ENCODE measurements around the gene DIP2C.

DIP2C gene

DNA sequence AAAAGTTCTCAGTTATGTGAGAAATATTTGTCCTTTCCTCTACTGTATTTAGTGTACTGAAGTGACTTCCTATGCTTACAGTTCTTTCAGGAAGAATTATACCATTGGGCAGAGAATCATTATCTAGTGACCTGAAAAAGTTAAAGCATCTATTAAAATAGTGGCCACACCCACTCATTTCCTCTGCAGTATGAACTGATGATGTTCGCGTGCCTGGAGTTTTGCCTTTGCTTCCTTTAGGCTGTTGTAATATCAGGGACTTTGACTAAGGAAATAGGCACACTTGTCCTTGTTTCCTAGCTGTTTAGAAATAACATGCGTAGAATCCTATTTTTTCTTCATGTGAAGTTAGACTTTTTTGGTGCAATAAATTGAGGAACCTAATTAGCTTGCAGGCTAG lies 453.6 kb downstream of the DIP2C start:
- no peak for DNase-seq

DNA sequence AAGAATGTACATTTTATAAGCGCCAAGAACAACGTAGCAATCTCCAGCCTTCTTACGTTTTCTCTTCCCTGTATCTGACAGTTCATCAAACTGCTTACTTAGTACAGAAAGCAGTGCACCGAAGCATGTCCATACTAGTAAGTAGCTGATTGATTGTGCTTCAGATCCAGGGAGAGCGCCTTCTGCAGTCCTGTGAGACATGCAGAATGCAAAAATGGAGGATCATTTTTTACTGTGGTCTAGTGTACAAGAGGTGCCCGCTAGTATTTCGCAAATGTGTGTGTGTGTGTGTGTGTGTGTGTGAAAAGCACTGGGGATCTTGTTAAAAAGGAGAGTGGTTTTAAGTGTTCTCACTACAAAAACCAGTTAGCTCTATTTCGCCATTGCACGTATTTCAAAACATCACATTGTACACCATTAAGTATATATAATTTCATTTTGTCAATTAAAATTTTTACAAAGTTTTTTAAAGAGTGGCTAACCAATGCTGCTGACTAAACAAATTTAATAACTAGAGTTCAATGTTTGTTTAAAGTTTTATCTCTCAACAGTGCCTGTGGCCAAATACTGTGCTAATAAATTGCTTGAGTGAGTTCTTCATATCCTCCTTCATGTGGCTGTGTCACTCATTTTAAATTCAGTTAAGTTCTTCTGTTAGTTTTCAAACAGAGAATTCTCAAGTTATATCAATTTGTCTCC lies 454.6 kb downstream of the DIP2C start:
- DNase-seq: no peak

DNA sequence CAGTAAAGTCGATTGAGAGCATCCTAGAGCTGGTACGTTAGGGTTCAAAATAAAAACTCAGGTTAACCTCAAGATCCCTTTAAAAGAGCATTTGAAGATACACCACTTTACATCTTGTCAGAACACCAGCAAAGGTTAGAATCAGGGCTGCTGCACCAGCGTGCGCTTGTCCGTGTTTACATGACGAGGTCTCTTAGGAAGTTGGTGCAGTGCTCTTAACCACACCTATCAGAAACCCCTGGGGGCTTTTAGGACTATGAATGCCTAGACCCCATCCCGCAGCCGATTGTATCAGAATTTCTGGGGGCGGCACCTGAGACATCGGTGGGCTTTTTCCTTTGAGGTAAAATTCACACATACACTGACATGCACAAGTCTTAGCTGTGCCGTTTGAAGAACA lies 456.6 kb downstream of the DIP2C start:
- no peak for DNase-seq

DNA sequence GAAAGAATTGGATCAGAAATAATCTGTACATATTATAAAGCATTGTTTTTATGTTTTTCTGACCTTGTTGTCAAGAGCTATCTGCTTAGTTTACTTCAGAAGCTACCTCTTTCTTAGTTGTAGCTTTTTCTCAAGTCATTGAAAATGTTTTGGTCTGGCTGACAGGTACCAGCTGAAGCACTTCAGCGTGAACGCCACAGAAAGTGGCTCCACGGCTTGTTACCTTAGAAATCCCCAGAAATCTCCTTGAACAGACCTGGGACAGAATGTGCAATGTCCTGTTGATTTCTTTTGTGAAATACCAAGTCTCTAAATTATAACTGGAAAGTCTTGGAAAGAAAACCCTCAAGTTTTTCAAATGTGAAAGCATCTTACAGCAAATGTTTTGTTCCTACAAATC lies 457.4 kb downstream of the DIP2C start:
- DNase-seq: no peak

DNA sequence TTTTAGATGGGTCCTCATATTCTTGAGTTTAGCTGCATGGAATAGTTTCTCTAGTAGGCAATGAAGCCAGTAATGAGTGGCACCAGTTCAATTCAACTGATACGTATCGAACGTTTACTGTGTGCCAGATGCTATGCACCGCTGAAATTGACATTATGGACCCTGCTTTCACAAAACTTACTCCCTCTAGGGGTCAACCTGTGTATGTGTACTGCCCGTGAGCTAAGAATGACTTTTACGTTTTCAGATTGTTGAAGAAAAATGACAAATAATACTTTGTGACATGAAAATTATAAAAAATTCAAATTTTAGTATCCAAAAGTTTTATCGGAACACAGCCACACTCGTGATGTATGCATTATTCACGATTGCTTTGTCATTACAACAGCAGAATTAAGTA lies 458.7 kb downstream of the DIP2C start:
- no peak for DNase-seq

DNA sequence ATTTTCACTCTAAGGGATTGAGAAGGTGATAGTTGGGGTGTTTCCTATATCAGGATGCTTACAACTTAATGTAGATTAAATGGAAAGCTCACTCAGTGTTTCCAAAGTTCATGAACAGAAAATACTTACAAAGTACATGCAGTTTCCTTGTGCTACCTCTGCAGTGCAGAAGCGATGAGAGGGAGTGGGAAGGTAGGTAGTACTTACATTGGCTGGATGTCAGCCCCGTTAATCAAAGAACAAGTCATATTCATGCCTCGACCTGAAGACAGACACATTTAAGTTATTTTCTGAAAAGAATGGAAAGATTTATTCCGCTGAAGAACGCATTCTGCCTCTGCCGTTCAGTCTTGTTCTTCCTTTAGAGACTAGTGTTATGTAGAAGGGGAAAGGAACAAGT lies 461.1 kb downstream of the DIP2C start:
- DNase-seq: no peak

DNA sequence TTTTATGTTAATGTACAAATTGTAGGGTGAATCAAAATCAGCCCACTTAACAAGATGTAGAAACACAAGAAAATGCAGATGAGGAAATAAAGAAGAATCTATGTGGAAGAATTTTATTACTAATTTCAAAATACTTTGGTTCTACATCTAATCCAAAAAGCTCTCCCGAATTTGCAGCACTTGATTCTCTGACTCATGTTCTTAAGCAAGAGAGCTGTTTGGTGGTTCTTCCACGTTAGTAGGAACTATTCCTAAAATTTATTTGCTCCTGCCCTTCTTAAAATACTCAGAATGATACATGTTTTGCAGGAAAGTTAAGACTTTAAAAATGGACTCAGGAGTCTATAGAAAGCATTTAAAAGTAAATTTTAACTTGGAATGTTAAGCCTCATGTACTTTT lies 462.5 kb downstream of the DIP2C start:
- DNase-seq: no peak

DNA sequence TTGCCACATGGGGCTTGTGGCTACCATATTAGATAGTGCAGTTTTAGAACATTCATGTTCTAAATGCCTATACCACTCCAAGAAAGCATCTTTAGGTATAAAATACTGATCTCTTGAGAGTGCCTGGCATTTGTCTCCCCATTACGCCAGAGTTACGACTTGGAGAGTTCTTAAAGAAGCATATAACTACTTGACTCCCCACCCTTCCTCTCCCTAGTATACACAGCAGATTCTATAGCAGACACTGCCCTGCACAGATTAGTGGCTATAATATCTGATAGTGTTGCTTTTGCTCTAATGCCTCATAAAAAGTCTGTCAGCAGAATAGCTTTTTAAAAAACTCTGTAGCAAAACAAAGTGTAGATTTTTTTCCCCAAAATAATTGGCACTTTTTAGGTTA lies 463.4 kb downstream of the DIP2C start:
- DNase-seq: no peak

DNA sequence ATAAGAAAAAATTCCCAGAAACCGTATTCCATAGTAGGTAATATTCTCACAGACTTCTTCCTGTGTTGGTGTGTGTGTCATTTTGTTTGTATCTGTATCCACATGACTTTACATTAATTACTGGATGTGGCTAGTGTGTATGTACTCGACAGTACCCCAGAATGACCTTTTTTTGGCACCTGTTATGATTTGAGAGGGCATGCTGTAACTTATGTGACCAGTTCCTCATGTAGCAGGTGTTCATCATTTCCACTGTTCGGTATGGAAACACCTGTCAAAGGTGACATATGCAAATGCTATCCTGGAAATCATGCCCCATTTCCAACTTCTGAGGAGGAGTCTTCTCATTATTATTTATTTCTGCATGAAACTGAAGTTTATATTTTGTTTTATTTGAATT lies 464.9 kb downstream of the DIP2C start:
- no peak for DNase-seq
